MCF 10A (cell line): ENCODE measurements around the gene ADAMTSL3. TPM values are rescaled to one million over a fixed set of nuclear protein-coding genes. Genes with fewer than 3 reads are reported as not detected.
A peak's percentile ranks its signal among the peaks of the same experiment; 100 is the strongest.
"Not testable (repeated sequence)": the region's sequence is repeated elsewhere in the genome, so short reads cannot be mapped to it uniquely, and the experiment has no call there.

Experiments used
- BruUV-seq: library from RNA; stranded (reverse); fragments of 400-500 nt; replicated peaks from 2 replicates; lab custom pipeline; 2021; lab: Mats Ljungman, UMichigan
- CTCF ChIA-PET: fragments of 300-600 bp; sonication (Branson Sonifier 250); formaldehyde crosslinking; extraction: SDS; loops from one replicate; lab custom pipeline; 2021; ENCODE audit warnings: antibody characterized with exemption, inconsistent platforms; lab: Yijun Ruan, JAX
- POLR2A ChIA-PET: fragments of 300-600, 350-650 bp; sonication (Branson Sonifier 250); formaldehyde crosslinking; extraction: SDS; loops from one replicate; lab custom pipeline; 2020; ENCODE audit warnings: antibody characterized with exemption, inconsistent platforms; lab: Yijun Ruan, JAX
- DNase-seq: peaks from one replicate; pipeline ENCODE4 v3.0.0-alpha.2; 2018; ENCODE audit not compliant: unreplicated experiment
- H3K27ac Mint-ChIP-seq: one replicate; pipeline ENCODE4 v1.8.0; 2022; ENCODE audit warnings: mild to moderate bottlenecking, low read depth, mixed read lengths; ENCODE audit not compliant: unreplicated experiment
- H3K27me3 Mint-ChIP-seq: one replicate; pipeline ENCODE4 v1.8.0; 2022; ENCODE audit warnings: mixed read lengths; ENCODE audit not compliant: insufficient read depth, unreplicated experiment
- H3K36me3 Mint-ChIP-seq: one replicate; pipeline ENCODE4 v1.8.0; 2022; ENCODE audit warnings: mild to moderate bottlenecking, moderate library complexity, mixed read lengths; ENCODE audit not compliant: insufficient read depth, unreplicated experiment
- H3K4me1 Mint-ChIP-seq: one replicate; pipeline ENCODE4 v1.8.0; 2022; ENCODE audit warnings: mixed read lengths; ENCODE audit not compliant: insufficient read depth, unreplicated experiment
- H3K4me3 Mint-ChIP-seq: one replicate; pipeline ENCODE4 v1.8.0; 2022; ENCODE audit warnings: mild to moderate bottlenecking, moderate library complexity, mixed read lengths; ENCODE audit not compliant: unreplicated experiment
- H3K9me3 Mint-ChIP-seq: one replicate; pipeline ENCODE4 v1.8.0; 2022; ENCODE audit warnings: mixed read lengths; ENCODE audit not compliant: unreplicated experiment
- CTCF ChIP-seq: fragments of 200-600 bp; IDR thresholded peaks from one replicate; pipeline ENCODE4 v1.8.0; 2022; ENCODE audit warnings: antibody characterized with exemption, mild to moderate bottlenecking; ENCODE audit not compliant: unreplicated experiment
- intact Hi-C: fragments of 100-400 bp; cut with micrococcal nuclease; formaldehyde crosslinking; loops from 2 replicates; pipeline ENCODE4 v1.14.1; 2022
- total RNA-seq: library from RNA; stranded (reverse); gene quantifications from 2 replicates; pipeline ENCODE4 v1.2.3, GENCODE V29; 2022

Gene ADAMTSL3
- total RNA-seq, 1 experiment from 2014 or later, result 1.2 TPM

GRCh38 chr15:84057714-84058331 is 403.9 kb downstream of the ADAMTSL3 start:
- no peak for DNase-seq
- BruUV-seq, result no TSS peak
- ChIA-PET CTCF (interaction anchor here (0.8 kb wide), 1 partner anchor 17 kb away, joined by 3 read pairs; no protein-coding TSS in a partner anchor), POLR2A (no interaction called here)
- no peak for TF ChIP-seq CTCF
- intact Hi-C loops, result no loop called here
- Mint-ChIP-seq H3K36me3 (no peaks in the 10 kb centered on the region), H3K9me3 (peaks cover 21% of the 10 kb centered on the region), H3K4me1 (no peaks in the 10 kb centered on the region), H3K27ac (no peak overlapping the region), H3K4me3 (no peak overlapping the region), H3K27me3 (no peaks in the 10 kb centered on the region)

- CTCF ChIA-PET, result interaction anchor here (0.6 kb wide), 1 partner anchor 81 kb away, joined by 3 read pairs; no protein-coding TSS in a partner anchor
- DNase-seq, H3K27me3 Mint-ChIP-seq, H3K27ac Mint-ChIP-seq, H3K36me3 Mint-ChIP-seq, intact Hi-C loops, H3K4me3 Mint-ChIP-seq, POLR2A ChIA-PET, BruUV-seq, H3K9me3 Mint-ChIP-seq, H3K4me1 Mint-ChIP-seq: not testable (repeated sequence)
Measured at GRCh38 chr15:84063674-84064073, 409.8 kb downstream of the ADAMTSL3 start.

GRCh38 chr15:84068674-84069073 is 414.8 kb downstream of the ADAMTSL3 start:
- H3K27me3 Mint-ChIP-seq, H3K4me3 Mint-ChIP-seq, H3K9me3 Mint-ChIP-seq, H3K27ac Mint-ChIP-seq, H3K4me1 Mint-ChIP-seq, BruUV-seq, intact Hi-C loops, H3K36me3 Mint-ChIP-seq: not testable (repeated sequence)
- DNase-seq, result peak; percentile 61
- POLR2A ChIA-PET, result interaction anchor here (0.7 kb wide), 1 partner anchor 26 kb away, joined by 3 read pairs; no protein-coding TSS in a partner anchor
- CTCF ChIA-PET, result interaction anchor here (1.2 kb wide), 1 partner anchor 67 kb away, joined by 4 read pairs; no protein-coding TSS in a partner anchor

- intact Hi-C loops, H3K4me3 Mint-ChIP-seq, H3K27me3 Mint-ChIP-seq, POLR2A ChIA-PET, H3K36me3 Mint-ChIP-seq, CTCF ChIA-PET, H3K27ac Mint-ChIP-seq, H3K9me3 Mint-ChIP-seq, DNase-seq, BruUV-seq: not testable (repeated sequence)
- peaks cover 13% of the 10 kb centered on the region for H3K4me1 Mint-ChIP-seq
Measured at GRCh38 chr15:84078038-84078437, 424.1 kb downstream of the ADAMTSL3 start.

- H3K27me3 Mint-ChIP-seq, intact Hi-C loops, H3K4me3 Mint-ChIP-seq, H3K36me3 Mint-ChIP-seq, BruUV-seq, CTCF ChIA-PET, POLR2A ChIA-PET, H3K9me3 Mint-ChIP-seq, DNase-seq, H3K27ac Mint-ChIP-seq: not testable (repeated sequence)
- peaks cover 13% of the 10 kb centered on the region for H3K4me1 Mint-ChIP-seq
Measured at GRCh38 chr15:84079325-84079884, 425.5 kb downstream of the ADAMTSL3 start.
